ENCODE results near the gene MTR.

DNA sequence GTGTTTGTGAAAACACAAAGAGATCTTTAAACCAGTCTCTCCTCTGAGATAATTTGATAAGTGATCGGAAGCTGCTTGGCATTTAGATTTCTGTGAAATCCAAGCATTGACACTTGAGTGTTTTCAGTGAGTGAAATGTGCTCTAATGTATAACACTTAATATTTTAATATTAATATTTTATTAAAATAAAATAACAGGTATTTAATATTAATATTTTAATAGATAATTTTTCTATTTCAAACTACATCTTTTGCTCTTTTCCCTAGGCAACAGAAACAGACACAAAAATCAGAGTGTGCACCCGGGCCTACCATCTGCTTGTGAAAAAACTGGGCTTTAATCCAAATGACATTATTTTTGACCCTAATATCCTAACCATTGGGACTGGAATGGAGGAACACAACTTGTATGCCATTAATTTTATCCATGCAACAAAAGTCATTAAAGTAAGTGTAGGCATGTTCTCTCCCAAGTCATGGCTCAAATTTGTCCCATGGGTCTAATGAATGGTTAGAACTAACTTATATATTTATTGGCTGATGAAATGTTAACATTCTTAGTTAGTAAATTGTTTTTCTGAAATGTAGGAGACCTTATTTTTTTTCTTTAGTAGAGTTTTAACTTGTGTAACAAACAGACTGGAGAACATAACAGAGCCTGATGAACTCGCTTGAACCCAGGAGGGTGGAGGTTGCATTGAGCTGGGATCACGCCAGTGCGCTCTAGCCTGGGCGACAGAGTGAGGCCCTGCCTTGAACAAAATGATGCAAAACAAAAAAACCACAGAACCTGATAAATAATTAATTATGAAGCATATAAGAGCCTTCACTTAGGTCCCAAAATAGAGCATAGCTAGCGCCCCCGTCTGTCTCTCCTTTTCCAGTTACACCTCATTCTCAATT, 55.2 kb downstream of the MTR start:
- TF ChIP-seq, protein P1, sequence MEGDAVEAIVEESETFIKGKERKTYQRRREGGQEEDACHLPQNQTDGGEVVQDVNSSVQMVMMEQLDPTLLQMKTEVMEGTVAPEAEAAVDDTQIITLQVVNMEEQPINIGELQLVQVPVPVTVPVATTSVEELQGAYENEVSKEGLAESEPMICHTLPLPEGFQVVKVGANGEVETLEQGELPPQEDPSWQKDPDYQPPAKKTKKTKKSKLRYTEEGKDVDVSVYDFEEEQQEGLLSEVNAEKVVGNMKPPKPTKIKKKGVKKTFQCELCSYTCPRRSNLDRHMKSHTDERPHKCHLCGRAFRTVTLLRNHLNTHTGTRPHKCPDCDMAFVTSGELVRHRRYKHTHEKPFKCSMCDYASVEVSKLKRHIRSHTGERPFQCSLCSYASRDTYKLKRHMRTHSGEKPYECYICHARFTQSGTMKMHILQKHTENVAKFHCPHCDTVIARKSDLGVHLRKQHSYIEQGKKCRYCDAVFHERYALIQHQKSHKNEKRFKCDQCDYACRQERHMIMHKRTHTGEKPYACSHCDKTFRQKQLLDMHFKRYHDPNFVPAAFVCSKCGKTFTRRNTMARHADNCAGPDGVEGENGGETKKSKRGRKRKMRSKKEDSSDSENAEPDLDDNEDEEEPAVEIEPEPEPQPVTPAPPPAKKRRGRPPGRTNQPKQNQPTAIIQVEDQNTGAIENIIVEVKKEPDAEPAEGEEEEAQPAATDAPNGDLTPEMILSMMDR (IDR thresholded peaks at IDR 0.05): no peak
- no peak for TF ChIP-seq POLR2A (IDR thresholded peaks at IDR 0.05)

All from Peyer's patch (tissue), 4 donors.